ENCODE results near the gene MBOAT1.

The MBOAT1 gene

DNA sequence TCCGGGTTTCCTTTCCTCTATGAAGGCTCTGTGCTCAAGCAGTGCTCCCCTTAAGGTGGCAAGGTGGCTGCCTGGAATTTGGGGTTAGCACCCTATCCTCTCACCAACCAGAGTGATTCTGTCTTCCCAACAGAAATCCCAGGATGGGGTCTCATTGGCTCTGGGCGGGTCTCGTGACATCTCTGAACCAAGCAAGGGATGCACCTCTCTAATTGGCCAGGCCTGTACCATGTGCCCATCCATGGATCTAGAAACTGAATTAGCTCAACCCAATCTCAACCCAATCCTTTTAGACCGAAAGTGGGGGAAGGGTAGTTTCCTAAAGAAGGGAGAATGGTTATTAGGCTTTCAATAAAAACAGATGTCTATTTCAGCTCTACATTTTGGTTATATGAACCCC, 17.6 kb upstream of the MBOAT1 start (continued):
- TF ChIP-seq KLF7 (tag by site-specific recombination; IDR thresholded peaks at IDR 0.05; ENCODE audit: borderline replicate concordance) (no peak), ZNF157 (tag by site-specific recombination; IDR thresholded peaks at IDR 0.05) (no peak), ZNF266 (tag by site-specific recombination; IDR thresholded peaks at IDR 0.05; ENCODE audit: low read depth) (no peak), ZNF302 (tag by site-specific recombination; IDR thresholded peaks at IDR 0.05; ENCODE audit: low read depth) (no peak), ZNF704 (tag by site-specific recombination; IDR thresholded peaks at IDR 0.05) (no peak)
- TF ChIP-seq, protein P1, sequence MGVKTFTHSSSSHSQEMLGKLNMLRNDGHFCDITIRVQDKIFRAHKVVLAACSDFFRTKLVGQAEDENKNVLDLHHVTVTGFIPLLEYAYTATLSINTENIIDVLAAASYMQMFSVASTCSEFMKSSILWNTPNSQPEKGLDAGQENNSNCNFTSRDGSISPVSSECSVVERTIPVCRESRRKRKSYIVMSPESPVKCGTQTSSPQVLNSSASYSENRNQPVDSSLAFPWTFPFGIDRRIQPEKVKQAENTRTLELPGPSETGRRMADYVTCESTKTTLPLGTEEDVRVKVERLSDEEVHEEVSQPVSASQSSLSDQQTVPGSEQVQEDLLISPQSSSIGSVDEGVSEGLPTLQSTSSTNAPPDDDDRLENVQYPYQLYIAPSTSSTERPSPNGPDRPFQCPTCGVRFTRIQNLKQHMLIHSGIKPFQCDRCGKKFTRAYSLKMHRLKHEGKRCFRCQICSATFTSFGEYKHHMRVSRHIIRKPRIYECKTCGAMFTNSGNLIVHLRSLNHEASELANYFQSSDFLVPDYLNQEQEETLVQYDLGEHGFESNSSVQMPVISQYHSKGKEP (tag by site-specific recombination; IDR thresholded peaks at IDR 0.05) = no peak

DNA sequence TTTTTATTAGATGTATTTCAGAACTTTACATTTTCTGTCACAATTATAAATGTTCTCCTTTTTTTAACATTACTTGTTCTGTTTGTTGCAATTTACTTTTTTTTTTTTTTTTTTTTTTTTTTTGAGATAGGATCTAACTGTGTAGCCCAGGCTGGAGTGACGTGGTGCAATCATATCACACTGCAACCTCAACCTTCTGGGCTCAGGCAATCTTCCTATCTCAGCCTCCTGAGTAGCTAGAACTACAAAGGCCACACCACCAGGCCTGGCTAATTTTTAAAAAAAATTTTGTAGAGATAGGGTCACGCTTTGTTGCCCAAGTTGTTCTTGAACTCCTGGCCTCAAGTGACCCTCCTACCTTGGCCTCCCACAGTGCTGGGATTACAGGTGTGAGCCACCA, 15.1 kb upstream of the MBOAT1 start:
- Histone ChIP-seq H3K4me1 (ENCODE audit: control insufficient read depth, insufficient read depth, low read length) (no peaks in the 10 kb centered on the region), H3K4me3 (ENCODE audit: low read depth, low read length) (no peak overlapping the region), H3K9me3 (ENCODE audit: control insufficient read depth, insufficient read depth, low read depth, low read length) (no peaks in the 10 kb centered on the region), H3K27ac (ENCODE audit: extremely low read depth, low read depth, low read length) (no peak overlapping the region), H3K36me3 (ENCODE audit: control insufficient read depth in 2 of 2, insufficient read depth in 1 of 2, low read length in 2 of 2) (no peaks in the 10 kb centered on the region)
- ChIA-PET POLR2A (no interaction called here), CTCF (interaction anchor here (0.7 kb wide), 1 partner anchor 99 kb away, joined by 3 read pairs; no protein-coding TSS in a partner anchor)
- no peak for TF ChIP-seq ZNF132 (tag by site-specific recombination; IDR thresholded peaks at IDR 0.05; ENCODE audit: borderline replicate concordance)
- TF ChIP-seq, protein P2, sequence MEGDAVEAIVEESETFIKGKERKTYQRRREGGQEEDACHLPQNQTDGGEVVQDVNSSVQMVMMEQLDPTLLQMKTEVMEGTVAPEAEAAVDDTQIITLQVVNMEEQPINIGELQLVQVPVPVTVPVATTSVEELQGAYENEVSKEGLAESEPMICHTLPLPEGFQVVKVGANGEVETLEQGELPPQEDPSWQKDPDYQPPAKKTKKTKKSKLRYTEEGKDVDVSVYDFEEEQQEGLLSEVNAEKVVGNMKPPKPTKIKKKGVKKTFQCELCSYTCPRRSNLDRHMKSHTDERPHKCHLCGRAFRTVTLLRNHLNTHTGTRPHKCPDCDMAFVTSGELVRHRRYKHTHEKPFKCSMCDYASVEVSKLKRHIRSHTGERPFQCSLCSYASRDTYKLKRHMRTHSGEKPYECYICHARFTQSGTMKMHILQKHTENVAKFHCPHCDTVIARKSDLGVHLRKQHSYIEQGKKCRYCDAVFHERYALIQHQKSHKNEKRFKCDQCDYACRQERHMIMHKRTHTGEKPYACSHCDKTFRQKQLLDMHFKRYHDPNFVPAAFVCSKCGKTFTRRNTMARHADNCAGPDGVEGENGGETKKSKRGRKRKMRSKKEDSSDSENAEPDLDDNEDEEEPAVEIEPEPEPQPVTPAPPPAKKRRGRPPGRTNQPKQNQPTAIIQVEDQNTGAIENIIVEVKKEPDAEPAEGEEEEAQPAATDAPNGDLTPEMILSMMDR (tag by site-specific recombination; IDR thresholded peaks at IDR 0.05) = no peak
- TF ChIP-seq ZNF292 (tag by site-specific recombination; IDR thresholded peaks at IDR 0.05; ENCODE audit: borderline replicate concordance, low read depth) = no peak
- TF ChIP-seq, protein P3, sequence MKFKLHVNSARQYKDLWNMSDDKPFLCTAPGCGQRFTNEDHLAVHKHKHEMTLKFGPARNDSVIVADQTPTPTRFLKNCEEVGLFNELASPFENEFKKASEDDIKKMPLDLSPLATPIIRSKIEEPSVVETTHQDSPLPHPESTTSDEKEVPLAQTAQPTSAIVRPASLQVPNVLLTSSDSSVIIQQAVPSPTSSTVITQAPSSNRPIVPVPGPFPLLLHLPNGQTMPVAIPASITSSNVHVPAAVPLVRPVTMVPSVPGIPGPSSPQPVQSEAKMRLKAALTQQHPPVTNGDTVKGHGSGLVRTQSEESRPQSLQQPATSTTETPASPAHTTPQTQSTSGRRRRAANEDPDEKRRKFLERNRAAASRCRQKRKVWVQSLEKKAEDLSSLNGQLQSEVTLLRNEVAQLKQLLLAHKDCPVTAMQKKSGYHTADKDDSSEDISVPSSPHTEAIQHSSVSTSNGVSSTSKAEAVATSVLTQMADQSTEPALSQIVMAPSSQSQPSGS (tag by site-specific recombination; IDR thresholded peaks at IDR 0.05; ENCODE audit: low read depth) = no peak
- no peak for TF ChIP-seq ZNF549 (tag by site-specific recombination; IDR thresholded peaks at IDR 0.05)
- no peak for TF ChIP-seq SP7 (tag by site-specific recombination; IDR thresholded peaks at IDR 0.05)
- TF ChIP-seq ZBTB7A (tag by site-specific recombination; IDR thresholded peaks at IDR 0.05; ENCODE audit: low read depth) = no peak
- TF ChIP-seq ZNF48 (tag by site-specific recombination; IDR thresholded peaks at IDR 0.05) = no peak

DNA sequence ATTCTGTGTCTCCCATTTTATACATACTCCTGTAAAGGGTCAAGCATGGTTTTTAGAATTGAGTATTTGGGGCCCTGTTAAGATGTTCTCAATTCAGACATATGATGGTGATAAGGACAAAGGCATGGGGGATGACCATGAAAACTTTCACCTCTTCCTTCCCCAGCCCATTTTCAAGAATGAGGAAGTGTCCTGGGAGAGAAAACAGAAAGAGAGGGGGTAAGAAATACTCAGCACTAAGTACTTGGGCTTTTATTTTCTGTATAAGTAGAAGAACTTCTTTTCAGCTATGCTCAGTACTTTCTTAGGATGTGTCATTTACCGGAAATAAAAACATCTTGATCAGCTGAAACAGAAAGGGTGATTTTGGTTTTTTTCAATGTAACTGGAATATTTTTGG, 10.9 kb upstream of the MBOAT1 start:
- no peaks in the 10 kb centered on the region for H3K36me3 ChIP-seq (ENCODE audit: control insufficient read depth in 2 of 2, insufficient read depth in 1 of 2, low read length in 2 of 2)
- no peaks in the 10 kb centered on the region for H3K4me1 ChIP-seq (ENCODE audit: control insufficient read depth, insufficient read depth, low read length)
- ChIA-PET POLR2A (no interaction called here), CTCF (interaction anchor here (1.7 kb wide), 1 partner anchor 97 kb away, joined by 7 read pairs; no protein-coding TSS in a partner anchor)
- H3K4me3 ChIP-seq (ENCODE audit: low read depth, low read length) = no peak overlapping the region
- TF ChIP-seq ZNF16 (tag by site-specific recombination; IDR thresholded peaks at IDR 0.05; ENCODE audit: low read depth) = no peak
- no peak for TF ChIP-seq ZNF670 (tag by site-specific recombination; IDR thresholded peaks at IDR 0.05; ENCODE audit: low read depth)
- TF ChIP-seq ZNF488 (tag by site-specific recombination; IDR thresholded peaks at IDR 0.05) = no peak
- no peak for TF ChIP-seq ZNF404 (tag by site-specific recombination; IDR thresholded peaks at IDR 0.05)
- no peak for TF ChIP-seq SP2 (tag by site-specific recombination; IDR thresholded peaks at IDR 0.05)
- TF ChIP-seq, protein P4, sequence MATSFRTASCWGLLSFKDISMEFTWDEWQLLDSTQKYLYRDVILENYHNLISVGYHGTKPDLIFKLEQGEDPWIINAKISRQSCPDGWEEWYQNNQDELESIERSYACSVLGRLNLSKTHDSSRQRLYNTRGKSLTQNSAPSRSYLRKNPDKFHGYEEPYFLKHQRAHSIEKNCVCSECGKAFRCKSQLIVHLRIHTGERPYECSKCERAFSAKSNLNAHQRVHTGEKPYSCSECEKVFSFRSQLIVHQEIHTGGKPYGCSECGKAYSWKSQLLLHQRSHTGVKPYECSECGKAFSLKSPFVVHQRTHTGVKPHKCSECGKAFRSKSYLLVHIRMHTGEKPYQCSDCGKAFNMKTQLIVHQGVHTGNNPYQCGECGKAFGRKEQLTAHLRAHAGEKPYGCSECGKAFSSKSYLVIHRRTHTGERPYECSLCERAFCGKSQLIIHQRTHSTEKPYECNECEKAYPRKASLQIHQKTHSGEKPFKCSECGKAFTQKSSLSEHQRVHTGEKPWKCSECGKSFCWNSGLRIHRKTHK (tag by site-specific recombination; IDR thresholded peaks at IDR 0.05) = no peak
- TF ChIP-seq ZSCAN23 (tag by site-specific recombination; IDR thresholded peaks at IDR 0.05) = no peak
- TF ChIP-seq ZNF148 (tag by site-specific recombination; IDR thresholded peaks at IDR 0.05; ENCODE audit: borderline replicate concordance) = no peak
- H3K27ac ChIP-seq (ENCODE audit: extremely low read depth, low read depth, low read length) = no peak overlapping the region
- no peaks in the 10 kb centered on the region for H3K9me3 ChIP-seq (ENCODE audit: control insufficient read depth, insufficient read depth, low read depth, low read length)

Measured in HEK293 (cell line).